SK-N-SH treated with all-trans-retinoic acid at 6 μM for 48 hours (cell line): Measurements from ENCODE around the gene APOBEC3H.

ENCODE experiments used
- ATAC-seq: fragments of 200-7000 bp; cut with Tn5 transposase; 3 replicates; pipeline ENCODE4 v1.9.1; 2020; ENCODE audit warnings: mild to moderate bottlenecking, moderate library complexity
- ARNTL ChIP-seq: fragments of 450-650 bp; formaldehyde crosslinking; IDR thresholded peaks from 2 replicates; pipeline ENCODE4 v1.5.0; 2020; ENCODE audit warnings: low read depth, mild to moderate bottlenecking, moderate library complexity, borderline replicate concordance
- BACH2 ChIP-seq: fragments of 250-450 bp; sonication (Bioruptor Pico); IDR thresholded peaks from 2 replicates; pipeline ENCODE4 v1.9.0; 2021; ENCODE audit warnings: mild to moderate bottlenecking, borderline replicate concordance
- CREB5 ChIP-seq: fragments of 250-450 bp; sonication (Bioruptor Pico); IDR thresholded peaks from 2 replicates; pipeline ENCODE4 v1.5.1; 2020; ENCODE audit warnings: low read depth, mild to moderate bottlenecking, moderate library complexity
- CSRNP3 ChIP-seq: fragments of 250-450 bp; sonication (Bioruptor Pico); IDR thresholded peaks from 2 replicates; pipeline ENCODE4 v1.5.1; 2021; ENCODE audit warnings: mild to moderate bottlenecking, moderate library complexity
- ESRRG ChIP-seq: fragments of 250-450 bp; sonication (Bioruptor Pico); IDR thresholded peaks from 2 replicates; pipeline ENCODE4 v1.6.1; 2021; ENCODE audit warnings: mild to moderate bottlenecking
- ISL1 ChIP-seq: fragments of 250-450 bp; sonication (Bioruptor Pico); IDR thresholded peaks from 2 replicates; pipeline ENCODE4 v2.1.2; 2022; ENCODE audit warnings: mild to moderate bottlenecking, moderate library complexity
- OSR1 ChIP-seq: fragments of 250-450 bp; sonication (Bioruptor Pico); IDR thresholded peaks from 2 replicates; pipeline ENCODE4 v1.8.0; 2022; ENCODE audit warnings: moderate library complexity, mild to moderate bottlenecking, inconsistent platforms
- PATZ1 ChIP-seq: fragments of 250-450 bp; sonication (Bioruptor Pico); IDR thresholded peaks from 2 replicates; pipeline ENCODE4 v1.8.0; 2020; ENCODE audit warnings: mild to moderate bottlenecking, moderate library complexity, borderline replicate concordance
- POU6F1 ChIP-seq: fragments of 250-450 bp; sonication (Bioruptor Pico); IDR thresholded peaks from 2 replicates; pipeline ENCODE4 v1.8.0; 2021; ENCODE audit warnings: low read depth, mild to moderate bottlenecking, moderate library complexity, borderline replicate concordance
- PPARA ChIP-seq: fragments of 250-450 bp; sonication (Bioruptor Pico); IDR thresholded peaks from 2 replicates; pipeline ENCODE4 v1.5.0; 2020; ENCODE audit warnings: mild to moderate bottlenecking, borderline replicate concordance
- RARB ChIP-seq: fragments of 250-450 bp; sonication (Bioruptor Pico); IDR thresholded peaks from 2 replicates; pipeline ENCODE4 v1.8.0; 2021; ENCODE audit warnings: mild to moderate bottlenecking, moderate library complexity
- SNAI2 ChIP-seq: fragments of 250-450 bp; sonication (Bioruptor Pico); IDR thresholded peaks from 2 replicates; pipeline ENCODE4 v1.5.0; 2020; ENCODE audit warnings: mild to moderate bottlenecking, moderate library complexity
- TCF4 ChIP-seq: fragments of 250-450 bp; sonication (Bioruptor Pico); IDR thresholded peaks from 2 replicates; pipeline ENCODE4 v1.8.0; 2021; ENCODE audit warnings: mild to moderate bottlenecking, moderate library complexity, borderline replicate concordance
- TOX ChIP-seq: fragments of 250-450 bp; sonication (Bioruptor Pico); IDR thresholded peaks from 2 replicates; pipeline ENCODE4 v1.8.0; 2021; ENCODE audit warnings: mild to moderate bottlenecking, moderate library complexity, borderline replicate concordance
- ZC3H10 ChIP-seq: fragments of 250-450 bp; sonication (Bioruptor Pico); IDR thresholded peaks from 2 replicates; pipeline ENCODE4 v1.5.1; 2021; ENCODE audit warnings: mild to moderate bottlenecking, moderate library complexity
- ZFP3 ChIP-seq: fragments of 250-450 bp; sonication (Bioruptor Pico); IDR thresholded peaks from 2 replicates; pipeline ENCODE4 v1.5.0; 2020; ENCODE audit warnings: mild to moderate bottlenecking, moderate library complexity
- ZFP30 ChIP-seq: fragments of 450-650 bp; formaldehyde crosslinking; IDR thresholded peaks from 2 replicates; pipeline ENCODE4 v1.5.0; 2022; ENCODE audit warnings: mild to moderate bottlenecking, moderate library complexity
- ZNF565 ChIP-seq: fragments of 450-650 bp; formaldehyde crosslinking; conservative IDR thresholded peaks from 2 replicates; pipeline ENCODE4 v1.5.0; 2020; ENCODE audit warnings: low read depth, mild to moderate bottlenecking, moderate library complexity
- ZNF70 ChIP-seq: fragments of 450-650 bp; formaldehyde crosslinking; IDR thresholded peaks from 2 replicates; pipeline ENCODE4 v1.5.0; 2020; ENCODE audit warnings: mild to moderate bottlenecking, moderate library complexity
- ZNF8 ChIP-seq: fragments of 450-650 bp; formaldehyde crosslinking; IDR thresholded peaks from 2 replicates; pipeline ENCODE4 v1.5.0; 2020; ENCODE audit warnings: mild to moderate bottlenecking, moderate library complexity

The APOBEC3H gene

GRCh38 chr22:39106326-39106725 is 9.3 kb downstream of the APOBEC3H start:
- TF ChIP-seq ISL1 (CRISPR knock-in tag): no peak
- TF ChIP-seq ZFP30 (CRISPR knock-in tag): no peak
- TF ChIP-seq ZNF70: no peak
- no peak for TF ChIP-seq OSR1
- TF ChIP-seq SNAI2 (CRISPR knock-in tag): no peak
- TF ChIP-seq PPARA (CRISPR knock-in tag): no peak
- no peak for TF ChIP-seq TCF4 (CRISPR knock-in tag)
- TF ChIP-seq ZC3H10 (CRISPR knock-in tag): no peak
- no peak for TF ChIP-seq ZNF8
- no peak for TF ChIP-seq ESRRG (CRISPR knock-in tag)
- no peak for TF ChIP-seq TOX (CRISPR knock-in tag)
- no peak for TF ChIP-seq CSRNP3 (CRISPR knock-in tag)
- ATAC-seq: no peak

- ATAC-seq: no peak
- TF ChIP-seq ZC3H10 (CRISPR knock-in tag): no peak
Measured at GRCh38 chr22:39108487-39108886, 11.4 kb downstream of the APOBEC3H start.

- TF ChIP-seq BACH2 (CRISPR knock-in tag) (no peak), ZNF565 (CRISPR knock-in tag) (no peak), TOX (CRISPR knock-in tag) (no peak), SNAI2 (CRISPR knock-in tag) (no peak), ESRRG (CRISPR knock-in tag) (no peak), ZFP3 (CRISPR knock-in tag) (no peak), ARNTL (no peak), ZNF70 (no peak)
- ATAC-seq: no peak
Measured at GRCh38 chr22:39109361-39109760, 12.3 kb downstream of the APOBEC3H start.

- no peak for TF ChIP-seq PATZ1 (CRISPR knock-in tag)
- no peak for TF ChIP-seq TCF4 (CRISPR knock-in tag)
- TF ChIP-seq CREB5: no peak
- TF ChIP-seq SNAI2 (CRISPR knock-in tag): no peak
- TF ChIP-seq ESRRG (CRISPR knock-in tag): no peak
- TF ChIP-seq BACH2 (CRISPR knock-in tag): no peak
- TF ChIP-seq, all 23 proteins: peak for 0
- ATAC-seq: no peak
Measured at GRCh38 chr22:39110631-39111561, 13.9 kb downstream of the APOBEC3H start.

GRCh38 chr22:39114112-39114511 is 17.1 kb downstream of the APOBEC3H start:
- TF ChIP-seq POU6F1 (CRISPR knock-in tag): no peak
- TF ChIP-seq ZNF8: no peak
- TF ChIP-seq ZFP3 (CRISPR knock-in tag): no peak
- TF ChIP-seq RARB: no peak
- ATAC-seq: no peak
